GM23338 (cell line): Measurements from ENCODE around the gene MTAP. TPM values are rescaled to one million over a fixed set of nuclear protein-coding genes. Genes with fewer than 3 reads are reported as not detected.

ENCODE experiments used
- ATAC-seq: fragments of 200-7000 bp; cut with Tn5 transposase; 3 replicates; pipeline ENCODE4 v1.9.1; 2020
- DNase-seq: peaks from one replicate; pipeline ENCODE4 v3.0.0-alpha.2; 2015; ENCODE audit warnings: low spot score
- H2AFZ ChIP-seq: fragments of 200-600 bp; sonication (generic); 2 replicates; pipeline ENCODE4 v1.8.0; 2016; ENCODE audit warnings: antibody characterized with exemption, mild to moderate bottlenecking, moderate library complexity
- H3F3A ChIP-seq: fragments of 200-600 bp; sonication (generic); replicated peaks from 2 replicates; pipeline ENCODE4 v1.8.0; 2017; ENCODE audit warnings: antibody characterized with exemption, mixed run types, low read depth
- H3K27ac ChIP-seq: fragments of 200-600 bp; sonication (generic); 2 replicates; pipeline ENCODE4 v1.6.1; 2016; ENCODE audit warnings: low read depth
- H3K27me3 ChIP-seq: fragments of 200-600 bp; sonication (generic); 2 replicates; pipeline ENCODE4 v1.8.0; 2016; ENCODE audit warnings: mild to moderate bottlenecking, mixed run types, moderate library complexity; ENCODE audit not compliant: insufficient read depth
- H3K36me3 ChIP-seq: fragments of 200-600 bp; sonication (generic); 2 replicates; pipeline ENCODE4 v1.8.0; 2016; ENCODE audit warnings: mild to moderate bottlenecking; ENCODE audit not compliant: insufficient read depth
- H3K4me1 ChIP-seq: fragments of 200-600 bp; sonication (generic); 2 replicates; pipeline ENCODE4 v1.8.0; 2016; ENCODE audit warnings: mild to moderate bottlenecking, moderate library complexity; ENCODE audit not compliant: insufficient read depth
- H3K4me2 ChIP-seq: fragments of 200-600 bp; sonication (generic); 2 replicates; pipeline ENCODE4 v1.7.1; 2017; ENCODE audit warnings: mixed run types
- H3K4me3 ChIP-seq: fragments of 200-600 bp; sonication (generic); 2 replicates; pipeline ENCODE4 v1.6.1; 2016; ENCODE audit warnings: mixed run types
- H3K79me2 ChIP-seq: fragments of 200-600 bp; sonication (generic); replicated peaks from 2 replicates; pipeline ENCODE4 v1.8.0; 2017; ENCODE audit warnings: mild to moderate bottlenecking; ENCODE audit not compliant: insufficient read depth
- H3K9me2 ChIP-seq: fragments of 200-600 bp; sonication (generic); 2 replicates; pipeline ENCODE4 v1.8.0; 2017; ENCODE audit not compliant: insufficient read depth
- H4K20me1 ChIP-seq: fragments of 200-600 bp; sonication (generic); replicated peaks from 2 replicates; pipeline ENCODE4 v1.8.0; 2017; ENCODE audit warnings: mild to moderate bottlenecking; ENCODE audit not compliant: insufficient read depth
- H3K27ac Mint-ChIP-seq: 2 replicates; pipeline ENCODE4 v1.8.0; 2020; ENCODE audit warnings: inconsistent platforms, mild to moderate bottlenecking, moderate library complexity, mixed read lengths
- H3K27me3 Mint-ChIP-seq: 3 replicates; pipeline ENCODE4 v1.8.0; 2022; ENCODE audit warnings: low read depth, mild to moderate bottlenecking, moderate library complexity, mixed read lengths, inconsistent platforms; ENCODE audit not compliant: insufficient read depth, poor library complexity
- H3K36me3 Mint-ChIP-seq: 3 replicates; pipeline ENCODE4 v1.8.0; 2021; ENCODE audit warnings: low read depth, mild to moderate bottlenecking, inconsistent platforms, moderate library complexity, mixed read lengths
- H3K4me1 Mint-ChIP-seq: 3 replicates; pipeline ENCODE4 v1.8.0; 2020; ENCODE audit warnings: mild to moderate bottlenecking, inconsistent platforms, mixed read lengths
- H3K4me3 Mint-ChIP-seq: 3 replicates; pipeline ENCODE4 v1.8.0; 2021; ENCODE audit warnings: moderate library complexity, mild to moderate bottlenecking, inconsistent platforms, mixed read lengths
- H3K9me3 Mint-ChIP-seq: 3 replicates; pipeline ENCODE4 v1.8.0; 2020; ENCODE audit warnings: moderate library complexity, mild to moderate bottlenecking, inconsistent platforms, mixed read lengths
- EZH2 ChIP-seq: fragments of 200-600 bp; sonication (generic); IDR thresholded peaks from one replicate; pipeline ENCODE4 v1.8.0; 2017; ENCODE audit warnings: antibody characterized with exemption, mild to moderate bottlenecking, low read depth; ENCODE audit not compliant: unreplicated experiment
- JUNB ChIP-seq: IDR thresholded peaks from one replicate; pipeline ENCODE4 v1.6.1; 2016; ENCODE audit warnings: antibody characterized with exemption; ENCODE audit not compliant: unreplicated experiment
- STAT1 ChIP-seq: IDR thresholded peaks from one replicate; pipeline ENCODE4 v1.6.1; 2016; ENCODE audit warnings: antibody characterized with exemption; ENCODE audit not compliant: unreplicated experiment
- polyA plus RNA-seq: library from polyadenylated mRNA; unstranded; fragments of >200 nt; fragmentation: Nextera tagmentation; extraction: Ambion mirVana; gene quantifications from 2 replicates; pipeline ENCODE4 v1.2.1, GENCODE V29; 2016
- total RNA-seq: library from RNA; depleted of rRNA; stranded (reverse); fragments of >200 nt; shearing (Covaris generic); gene quantifications from 2 replicates; pipeline ENCODE4 v1.2.3, GENCODE V29; 2014
- TF ChIP-seq, protein P1 (sequence below): fragments of 250-450 bp; sonication (Bioruptor Pico); IDR thresholded peaks from 2 replicates; pipeline ENCODE4 v1.5.0; 2020; ENCODE audit warnings: mild to moderate bottlenecking, moderate library complexity
- TF ChIP-seq, protein P2 (sequence below): IDR thresholded peaks from one replicate; pipeline ENCODE4 v1.6.1; 2018; ENCODE audit warnings: antibody characterized with exemption; ENCODE audit not compliant: unreplicated experiment

The MTAP gene
- total and polyA plus RNA-seq, 2 experiments from 2014 or later, result 61.8 to 70.0 TPM

DNA sequence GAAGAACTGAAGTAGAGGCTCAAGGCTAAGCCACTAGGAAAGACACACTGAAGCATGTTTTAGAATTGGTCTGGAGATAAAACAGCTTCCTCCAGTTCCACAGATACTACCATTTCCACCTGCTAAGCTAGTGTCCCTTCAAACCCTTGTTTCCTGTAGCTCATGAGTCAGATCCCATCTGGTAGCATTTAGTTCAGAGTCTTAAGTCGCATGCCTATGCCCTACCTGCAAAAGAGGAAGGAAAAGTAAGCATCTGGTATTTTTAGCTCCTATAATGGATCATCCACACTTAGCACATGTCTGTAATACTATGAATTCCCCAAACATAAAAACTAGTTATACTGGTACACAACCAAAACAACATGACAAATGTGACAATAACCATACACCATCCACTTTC, 99.7 kb downstream of the MTAP start (continued):
- TF ChIP-seq, protein P1, sequence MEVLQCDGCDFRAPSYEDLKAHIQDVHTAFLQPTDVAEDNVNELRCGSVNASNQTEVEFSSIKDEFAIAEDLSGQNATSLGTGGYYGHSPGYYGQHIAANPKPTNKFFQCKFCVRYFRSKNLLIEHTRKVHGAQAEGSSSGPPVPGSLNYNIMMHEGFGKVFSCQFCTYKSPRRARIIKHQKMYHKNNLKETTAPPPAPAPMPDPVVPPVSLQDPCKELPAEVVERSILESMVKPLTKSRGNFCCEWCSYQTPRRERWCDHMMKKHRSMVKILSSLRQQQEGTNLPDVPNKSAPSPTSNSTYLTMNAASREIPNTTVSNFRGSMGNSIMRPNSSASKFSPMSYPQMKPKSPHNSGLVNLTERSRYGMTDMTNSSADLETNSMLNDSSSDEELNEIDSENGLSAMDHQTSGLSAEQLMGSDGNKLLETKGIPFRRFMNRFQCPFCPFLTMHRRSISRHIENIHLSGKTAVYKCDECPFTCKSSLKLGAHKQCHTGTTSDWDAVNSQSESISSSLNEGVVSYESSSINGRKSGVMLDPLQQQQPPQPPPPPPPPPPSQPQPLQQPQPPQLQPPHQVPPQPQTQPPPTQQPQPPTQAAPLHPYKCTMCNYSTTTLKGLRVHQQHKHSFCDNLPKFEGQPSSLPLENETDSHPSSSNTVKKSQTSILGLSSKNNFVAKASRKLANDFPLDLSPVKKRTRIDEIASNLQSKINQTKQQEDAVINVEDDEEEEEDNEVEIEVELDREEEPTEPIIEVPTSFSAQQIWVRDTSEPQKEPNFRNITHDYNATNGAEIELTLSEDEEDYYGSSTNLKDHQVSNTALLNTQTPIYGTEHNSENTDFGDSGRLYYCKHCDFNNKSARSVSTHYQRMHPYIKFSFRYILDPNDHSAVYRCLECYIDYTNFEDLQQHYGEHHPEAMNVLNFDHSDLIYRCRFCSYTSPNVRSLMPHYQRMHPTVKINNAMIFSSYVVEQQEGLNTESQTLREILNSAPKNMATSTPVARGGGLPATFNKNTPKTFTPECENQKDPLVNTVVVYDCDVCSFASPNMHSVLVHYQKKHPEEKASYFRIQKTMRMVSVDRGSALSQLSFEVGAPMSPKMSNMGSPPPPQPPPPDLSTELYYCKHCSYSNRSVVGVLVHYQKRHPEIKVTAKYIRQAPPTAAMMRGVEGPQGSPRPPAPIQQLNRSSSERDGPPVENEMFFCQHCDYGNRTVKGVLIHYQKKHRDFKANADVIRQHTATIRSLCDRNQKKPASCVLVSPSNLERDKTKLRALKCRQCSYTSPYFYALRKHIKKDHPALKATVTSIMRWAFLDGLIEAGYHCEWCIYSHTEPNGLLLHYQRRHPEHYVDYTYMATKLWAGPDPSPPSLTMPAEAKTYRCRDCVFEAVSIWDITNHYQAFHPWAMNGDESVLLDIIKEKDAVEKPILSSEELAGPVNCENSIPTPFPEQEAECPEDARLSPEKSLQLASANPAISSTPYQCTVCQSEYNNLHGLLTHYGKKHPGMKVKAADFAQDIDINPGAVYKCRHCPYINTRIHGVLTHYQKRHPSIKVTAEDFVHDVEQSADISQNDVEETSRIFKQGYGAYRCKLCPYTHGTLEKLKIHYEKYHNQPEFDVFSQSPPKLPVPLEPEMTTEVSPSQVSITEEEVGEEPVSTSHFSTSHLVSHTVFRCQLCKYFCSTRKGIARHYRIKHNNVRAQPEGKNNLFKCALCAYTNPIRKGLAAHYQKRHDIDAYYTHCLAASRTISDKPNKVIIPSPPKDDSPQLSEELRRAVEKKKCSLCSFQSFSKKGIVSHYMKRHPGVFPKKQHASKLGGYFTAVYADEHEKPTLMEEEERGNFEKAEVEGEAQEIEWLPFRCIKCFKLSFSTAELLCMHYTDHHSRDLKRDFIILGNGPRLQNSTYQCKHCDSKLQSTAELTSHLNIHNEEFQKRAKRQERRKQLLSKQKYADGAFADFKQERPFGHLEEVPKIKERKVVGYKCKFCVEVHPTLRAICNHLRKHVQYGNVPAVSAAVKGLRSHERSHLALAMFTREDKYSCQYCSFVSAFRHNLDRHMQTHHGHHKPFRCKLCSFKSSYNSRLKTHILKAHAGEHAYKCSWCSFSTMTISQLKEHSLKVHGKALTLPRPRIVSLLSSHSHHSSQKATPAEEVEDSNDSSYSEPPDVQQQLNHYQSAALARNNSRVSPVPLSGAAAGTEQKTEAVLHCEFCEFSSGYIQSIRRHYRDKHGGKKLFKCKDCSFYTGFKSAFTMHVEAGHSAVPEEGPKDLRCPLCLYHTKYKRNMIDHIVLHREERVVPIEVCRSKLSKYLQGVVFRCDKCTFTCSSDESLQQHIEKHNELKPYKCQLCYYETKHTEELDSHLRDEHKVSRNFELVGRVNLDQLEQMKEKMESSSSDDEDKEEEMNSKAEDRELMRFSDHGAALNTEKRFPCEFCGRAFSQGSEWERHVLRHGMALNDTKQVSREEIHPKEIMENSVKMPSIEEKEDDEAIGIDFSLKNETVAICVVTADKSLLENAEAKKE (CRISPR knock-in tag), result no peak
- TF ChIP-seq EZH2, result no peak
- TF ChIP-seq JUNB, result no peak
- no peak for TF ChIP-seq STAT1

DNA sequence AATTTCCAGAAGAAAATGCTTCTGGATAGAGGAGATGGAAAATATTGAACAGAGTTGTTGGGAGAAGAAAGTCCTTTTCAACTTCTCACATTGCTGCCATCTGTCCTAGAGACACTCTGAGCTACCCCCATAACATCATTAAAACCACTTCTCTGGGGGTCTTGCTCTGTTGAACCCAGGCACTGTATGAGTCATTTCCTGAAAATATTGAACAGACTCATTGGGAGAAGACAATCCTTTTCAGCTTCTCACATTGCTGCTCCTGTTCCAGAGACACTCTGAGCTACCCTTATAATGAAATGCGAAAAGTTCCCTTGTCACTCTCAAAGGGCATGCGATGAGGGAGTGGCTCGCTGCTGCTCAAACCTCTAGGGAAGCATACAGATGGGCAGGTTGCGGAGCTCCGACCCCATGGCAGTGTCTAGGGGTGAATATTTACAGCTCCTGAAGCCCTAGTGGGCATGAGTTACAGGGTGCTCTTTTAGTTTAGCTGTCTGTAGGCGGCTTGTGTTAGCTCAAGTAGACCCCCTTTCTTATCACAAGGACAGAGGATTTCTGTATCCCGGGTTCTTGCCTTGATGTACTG, 101.0 kb downstream of the MTAP start:
- Histone ChIP-seq H3K27ac (no peak overlapping the region), H4K20me1 (no peaks in the 10 kb centered on the region), H3K4me2 (no peak overlapping the region), H3K4me3 (no peak overlapping the region), H3K9me2 (no peaks in the 10 kb centered on the region), H3F3A (no peaks in the 10 kb centered on the region), H2AFZ (no peak overlapping the region), H3K36me3 (no peaks in the 10 kb centered on the region), H3K79me2 (no peaks in the 10 kb centered on the region), H3K4me1 (no peaks in the 10 kb centered on the region), H3K27me3 (no peaks in the 10 kb centered on the region)
- peaks cover 5% of the 10 kb centered on the region; the same call in 1 of the 3 replicates for H3K4me1 Mint-ChIP-seq
- H3K27ac Mint-ChIP-seq, result no peak overlapping the region
- no peak overlapping the region for H3K4me3 Mint-ChIP-seq
- peaks cover 19% of the 10 kb centered on the region for H3K9me3 Mint-ChIP-seq
- H3K27me3 Mint-ChIP-seq, result peaks cover 4% of the 10 kb centered on the region
- H3K36me3 Mint-ChIP-seq, result peaks cover 15% of the 10 kb centered on the region; the same call in 2 of the 3 replicates
- peak; percentile 55 for ATAC-seq
- no peak for DNase-seq
- TF ChIP-seq STAT1, result no peak
- TF ChIP-seq, protein P2, sequence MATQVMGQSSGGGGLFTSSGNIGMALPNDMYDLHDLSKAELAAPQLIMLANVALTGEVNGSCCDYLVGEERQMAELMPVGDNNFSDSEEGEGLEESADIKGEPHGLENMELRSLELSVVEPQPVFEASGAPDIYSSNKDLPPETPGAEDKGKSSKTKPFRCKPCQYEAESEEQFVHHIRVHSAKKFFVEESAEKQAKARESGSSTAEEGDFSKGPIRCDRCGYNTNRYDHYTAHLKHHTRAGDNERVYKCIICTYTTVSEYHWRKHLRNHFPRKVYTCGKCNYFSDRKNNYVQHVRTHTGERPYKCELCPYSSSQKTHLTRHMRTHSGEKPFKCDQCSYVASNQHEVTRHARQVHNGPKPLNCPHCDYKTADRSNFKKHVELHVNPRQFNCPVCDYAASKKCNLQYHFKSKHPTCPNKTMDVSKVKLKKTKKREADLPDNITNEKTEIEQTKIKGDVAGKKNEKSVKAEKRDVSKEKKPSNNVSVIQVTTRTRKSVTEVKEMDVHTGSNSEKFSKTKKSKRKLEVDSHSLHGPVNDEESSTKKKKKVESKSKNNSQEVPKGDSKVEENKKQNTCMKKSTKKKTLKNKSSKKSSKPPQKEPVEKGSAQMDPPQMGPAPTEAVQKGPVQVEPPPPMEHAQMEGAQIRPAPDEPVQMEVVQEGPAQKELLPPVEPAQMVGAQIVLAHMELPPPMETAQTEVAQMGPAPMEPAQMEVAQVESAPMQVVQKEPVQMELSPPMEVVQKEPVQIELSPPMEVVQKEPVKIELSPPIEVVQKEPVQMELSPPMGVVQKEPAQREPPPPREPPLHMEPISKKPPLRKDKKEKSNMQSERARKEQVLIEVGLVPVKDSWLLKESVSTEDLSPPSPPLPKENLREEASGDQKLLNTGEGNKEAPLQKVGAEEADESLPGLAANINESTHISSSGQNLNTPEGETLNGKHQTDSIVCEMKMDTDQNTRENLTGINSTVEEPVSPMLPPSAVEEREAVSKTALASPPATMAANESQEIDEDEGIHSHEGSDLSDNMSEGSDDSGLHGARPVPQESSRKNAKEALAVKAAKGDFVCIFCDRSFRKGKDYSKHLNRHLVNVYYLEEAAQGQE, result no peak
- TF ChIP-seq, protein P1 (CRISPR knock-in tag), result no peak
